HG02981 (cell line): Measurements from ENCODE around the gene AOPEP.
"Not testable (repeated sequence)": the region's sequence is repeated elsewhere in the genome, so short reads cannot be mapped to it uniquely, and the experiment has no call there.

ENCODE experiments used
- ATAC-seq: cut with Tn5 transposase; IDR thresholded peaks from one replicate; pipeline ENCODE4 v1.9.1; 2021; ENCODE audit warnings: mild to moderate bottlenecking, moderate library complexity; ENCODE audit not compliant: unreplicated experiment

AOPEP gene

GRCh38 chr9:94928691-94929368 is 202.3 kb downstream of the AOPEP start:
- ATAC-seq, result no peak

GRCh38 chr9:94929369-94929756 is 202.9 kb downstream of the AOPEP start:
- ATAC-seq, result no peak

GRCh38 chr9:94931036-94931633 is 204.6 kb downstream of the AOPEP start:
- no peak for ATAC-seq

GRCh38 chr9:94931740-94932139 is 205.2 kb downstream of the AOPEP start:
- no peak for ATAC-seq

GRCh38 chr9:94932652-94933510 is 206.4 kb downstream of the AOPEP start:
- ATAC-seq, result no peak

GRCh38 chr9:94933511-94933828 is 207.0 kb downstream of the AOPEP start:
- no peak for ATAC-seq

- no peak for ATAC-seq
These were observed 208.4 kb downstream of the AOPEP start for GRCh38 chr9:94934816-94935328.

GRCh38 chr9:94935396-94935795 is 208.9 kb downstream of the AOPEP start:
- ATAC-seq, result no peak

- ATAC-seq, result no peak
These were observed 209.9 kb downstream of the AOPEP start for GRCh38 chr9:94936419-94936818.

GRCh38 chr9:94937214-94937903 is 210.9 kb downstream of the AOPEP start:
- ATAC-seq, result no peak

GRCh38 chr9:94938384-94938783 is 211.9 kb downstream of the AOPEP start:
- no peak for ATAC-seq

- not testable (repeated sequence) for ATAC-seq
These were observed 213.8 kb downstream of the AOPEP start for GRCh38 chr9:94940296-94940695.

- no peak for ATAC-seq
These were observed 214.8 kb downstream of the AOPEP start for GRCh38 chr9:94941211-94941875.

- no peak for ATAC-seq
These were observed 218.1 kb downstream of the AOPEP start for GRCh38 chr9:94944626-94945025.

GRCh38 chr9:94945197-94946144 is 219.0 kb downstream of the AOPEP start:
- no peak for ATAC-seq

- no peak for ATAC-seq
These were observed 219.8 kb downstream of the AOPEP start for GRCh38 chr9:94946256-94946655.

GRCh38 chr9:94948567-94949235 is 222.2 kb downstream of the AOPEP start:
- no peak for ATAC-seq

GRCh38 chr9:94949370-94949769 is 222.9 kb downstream of the AOPEP start:
- ATAC-seq, result no peak

- no peak for ATAC-seq
These were observed 223.6 kb downstream of the AOPEP start for GRCh38 chr9:94950040-94950578.
